H9 (cell line): Measurements from ENCODE around the gene SMPD4. TPM values are rescaled to one million over a fixed set of nuclear protein-coding genes. Genes with fewer than 3 reads are reported as not detected.
A peak's percentile ranks its signal among the peaks of the same experiment; 100 is the strongest.
"Not testable (repeated sequence)": the region's sequence is repeated elsewhere in the genome, so short reads cannot be mapped to it uniquely, and the experiment has no call there.

ENCODE experiments used
- DNase-seq: peaks from one replicate; pipeline ENCODE4 v3.0.0-alpha.2; 2017
- H2AFZ ChIP-seq: one replicate; pipeline ENCODE4 v1.6.1; 2013; ENCODE audit warnings: mild to moderate bottlenecking, low read length, control low read depth, moderate library complexity
- H2AK5ac ChIP-seq: 2 replicates; pipeline ENCODE4 v1.6.1; 2013; ENCODE audit warnings: low read length, control low read depth, mixed read lengths; ENCODE audit not compliant: insufficient read length
- H2BK120ac ChIP-seq: one replicate; pipeline ENCODE4 v1.6.1; 2013; ENCODE audit warnings: low read depth, mild to moderate bottlenecking, low read length, control low read depth, inconsistent platforms; ENCODE audit not compliant: poor library complexity, severe bottlenecking
- H2BK12ac ChIP-seq: 2 replicates; pipeline ENCODE4 v1.6.1; 2013; ENCODE audit warnings: low read length, control low read depth, mixed read lengths, low read depth; ENCODE audit not compliant: insufficient read length
- H2BK15ac ChIP-seq: 2 replicates; pipeline ENCODE4 v1.6.1; 2013; ENCODE audit warnings: low read depth, low read length, control low read depth
- H2BK20ac ChIP-seq: one replicate; pipeline ENCODE4 v1.6.1; 2013; ENCODE audit warnings: low read depth, mild to moderate bottlenecking, low read length, control low read depth, inconsistent platforms; ENCODE audit not compliant: poor library complexity, severe bottlenecking
- H2BK5ac ChIP-seq: 2 replicates; pipeline ENCODE4 v1.6.1; 2013; ENCODE audit warnings: low read length, control low read depth, mixed read lengths; ENCODE audit not compliant: insufficient read length
- H3K14ac ChIP-seq: 2 replicates; pipeline ENCODE4 v1.6.1; 2013; ENCODE audit warnings: low read length, control low read depth; ENCODE audit not compliant: insufficient read depth
- H3K18ac ChIP-seq: 2 replicates; pipeline ENCODE4 v1.6.1; 2013; ENCODE audit warnings: low read depth, mild to moderate bottlenecking, mixed read lengths, low read length, control low read depth; ENCODE audit not compliant: insufficient read length
- H3K23ac ChIP-seq: 2 replicates; pipeline ENCODE4 v1.6.1; 2013; ENCODE audit warnings: low read length, control low read depth, mixed read lengths, low read depth; ENCODE audit not compliant: insufficient read length
- H3K23me2 ChIP-seq: 2 replicates; pipeline ENCODE4 v1.6.1; 2013; ENCODE audit warnings: low read depth, mild to moderate bottlenecking, mixed read lengths, low read length, control low read depth; ENCODE audit not compliant: insufficient read length, poor library complexity, severe bottlenecking
- H3K27ac ChIP-seq: 2 replicates; pipeline ENCODE4 v1.5.1; 2013; ENCODE audit warnings: low read length, control low read depth, mixed read lengths, low read depth; ENCODE audit not compliant: insufficient read length
- H3K27me3 ChIP-seq: 2 replicates; pipeline ENCODE4 v1.6.1; 2013; ENCODE audit warnings: low read length, control low read depth, inconsistent platforms; ENCODE audit not compliant: insufficient read depth
- H3K4ac ChIP-seq: 2 replicates; pipeline ENCODE4 v1.6.1; 2013; ENCODE audit warnings: low read depth, mild to moderate bottlenecking, control low read depth, inconsistent platforms, low read length, moderate library complexity
- H3K4me1 ChIP-seq: 2 replicates; pipeline ENCODE4 v1.6.1; 2013; ENCODE audit warnings: low read length, control low read depth, inconsistent platforms; ENCODE audit not compliant: insufficient read depth
- H3K4me2 ChIP-seq: 2 replicates; pipeline ENCODE4 v1.6.1; 2013; ENCODE audit warnings: low read length, control low read depth, mixed read lengths; ENCODE audit not compliant: insufficient read length, insufficient read depth
- H3K56ac ChIP-seq: 2 replicates; pipeline ENCODE4 v1.6.1; 2013; ENCODE audit warnings: low read depth, mild to moderate bottlenecking, mixed read lengths, low read length, control low read depth; ENCODE audit not compliant: insufficient read length
- H3K79me1 ChIP-seq: 2 replicates; pipeline ENCODE4 v1.6.1; 2013; ENCODE audit warnings: low read depth, mild to moderate bottlenecking, moderate library complexity, low read length, control low read depth, inconsistent platforms; ENCODE audit not compliant: insufficient read depth, poor library complexity, severe bottlenecking
- H3K79me2 ChIP-seq: 2 replicates; pipeline ENCODE4 v1.6.1; 2013; ENCODE audit warnings: low read length, control low read depth, inconsistent platforms; ENCODE audit not compliant: insufficient read depth
- H3K9ac ChIP-seq: 2 replicates; pipeline ENCODE4 v1.6.1; 2013; ENCODE audit warnings: low read length, control low read depth, mixed read lengths; ENCODE audit not compliant: insufficient read length; ENCODE audit errors: extremely low read depth
- H3K9me3 ChIP-seq: one replicate; pipeline ENCODE4 v1.6.1; 2013; ENCODE audit warnings: low read depth, low read length, inconsistent platforms; ENCODE audit not compliant: control insufficient read depth
- H3T11ph ChIP-seq: one replicate; pipeline ENCODE4 v1.6.1; 2013; ENCODE audit warnings: mild to moderate bottlenecking, low read length, control low read depth, inconsistent platforms
- H4K20me1 ChIP-seq: one replicate; pipeline ENCODE4 v1.6.1; 2013; ENCODE audit not compliant: control insufficient read depth, insufficient read length, insufficient read depth
- H4K5ac ChIP-seq: 2 replicates; pipeline ENCODE4 v1.6.1; 2013; ENCODE audit warnings: low read depth, mild to moderate bottlenecking, mixed read lengths, low read length, control low read depth; ENCODE audit not compliant: insufficient read length
- H4K8ac ChIP-seq: replicated peaks from 2 replicates; pipeline ENCODE4 v1.6.1; 2013; ENCODE audit warnings: low read length, control low read depth, mixed read lengths, low read depth; ENCODE audit not compliant: insufficient read length
- H4K91ac ChIP-seq: 2 replicates; pipeline ENCODE4 v1.6.1; 2013; ENCODE audit warnings: low read depth, mild to moderate bottlenecking, moderate library complexity, mixed read lengths, low read length, control low read depth; ENCODE audit not compliant: insufficient read length
- H3K27ac Mint-ChIP-seq, 3 experiments: 2 replicates in 2 of 3; 3 replicates in 1 of 3; pipeline ENCODE4 v1.8.0; 2020 to 2021; ENCODE audit warnings: mixed read lengths in 3 of 3, mild to moderate bottlenecking in 1 of 3, moderate library complexity in 1 of 3
- H3K27me3 Mint-ChIP-seq: 2 replicates; pipeline ENCODE4 v1.8.0; 2021; ENCODE audit warnings: low read depth, mild to moderate bottlenecking, moderate library complexity, mixed read lengths
- H3K36me3 Mint-ChIP-seq, 3 experiments: 2 replicates in 2 of 3; 3 replicates in 1 of 3; pipeline ENCODE4 v1.8.0; 2020 to 2021; ENCODE audit warnings: low read depth in 3 of 3, mixed read lengths in 3 of 3; ENCODE audit not compliant: insufficient read depth in 1 of 3
- H3K4me1 Mint-ChIP-seq, 2 experiments: 2 replicates each; pipeline ENCODE4 v1.8.0; 2020; ENCODE audit warnings: mixed read lengths in 2 of 2
- H3K4me3 Mint-ChIP-seq, 2 experiments: 2 replicates in 1 of 2; 3 replicates in 1 of 2; pipeline ENCODE4 v1.8.0; 2020 to 2021; ENCODE audit warnings: mild to moderate bottlenecking in 2 of 2, mixed read lengths in 2 of 2, moderate library complexity in 1 of 2
- H3K9me3 Mint-ChIP-seq, 2 experiments: 2 replicates in 1 of 2; 3 replicates in 1 of 2; pipeline ENCODE4 v1.8.0; 2020; ENCODE audit warnings: mild to moderate bottlenecking in 2 of 2, mixed read lengths in 2 of 2, moderate library complexity in 1 of 2
- WGBS: extraction: QIAGEN DNeasy Blood & Tissue Kit; methylation state at CpG from one replicate; pipeline ENCODE4 v1.1.7; 2013; ENCODE audit warnings: missing lambda C conversion rate, low lambda C conversion rate, mixed read lengths; ENCODE audit not compliant: insufficient read length; ENCODE audit errors: extremely low coverage; 5-methylcytosine and 5-hydroxymethylcytosine counted together
- total RNA-seq: library from RNA; stranded (reverse); gene quantifications from 2 replicates; pipeline ENCODE4 v1.2.1, GENCODE V29; 2021

Gene SMPD4
- total RNA-seq, 1 experiment from 2014 or later = 105 TPM

GRCh38 chr2:130120924-130121323 is 60.5 kb downstream of the SMPD4 start:
- DNase-seq, H3K36me3 Mint-ChIP-seq, H3K9me3 ChIP-seq: not testable (repeated sequence)

GRCh38 chr2:130102597-130103363 is 78.6 kb downstream of the SMPD4 start:
- not testable (repeated sequence) for H3K79me1 ChIP-seq, H4K8ac ChIP-seq, H3K9me3 ChIP-seq, H3K23ac ChIP-seq, H2BK15ac ChIP-seq, H3K79me2 ChIP-seq, H2AK5ac ChIP-seq, H3K36me3 Mint-ChIP-seq, H2BK5ac ChIP-seq, H3K9ac ChIP-seq, H2AFZ ChIP-seq, H3K4ac ChIP-seq, H3K4me2 ChIP-seq, H4K91ac ChIP-seq, H3K27ac ChIP-seq, H3K14ac ChIP-seq, H2BK20ac ChIP-seq, H2BK120ac ChIP-seq, H3K56ac ChIP-seq, H3K27me3 ChIP-seq, H3K9me3 Mint-ChIP-seq, H2BK12ac ChIP-seq, H3K4me3 Mint-ChIP-seq, H3K18ac ChIP-seq, H4K20me1 ChIP-seq, H4K5ac ChIP-seq, H3K27me3 Mint-ChIP-seq, H3T11ph ChIP-seq, H3K4me1 ChIP-seq, H3K4me1 Mint-ChIP-seq, H3K23me2 ChIP-seq
- DNase-seq = peak; percentile 18
- H3K27ac Mint-ChIP-seq = peak overlapping the region in 2 of 3 experiments; percentile 56 to 94; a peak in 3 of 7 replicates
- WGBS = no CpG with 5 or more reads among the region's 8 CpGs

More at GRCh38 chr2:130120924-130121323, 60.5 kb downstream of the SMPD4 start:
- not testable (repeated sequence) for H2BK120ac ChIP-seq, H3K23ac ChIP-seq, H2AK5ac ChIP-seq, H2BK15ac ChIP-seq, H3K18ac ChIP-seq, H3K4me2 ChIP-seq, H3T11ph ChIP-seq, H2BK12ac ChIP-seq, H3K79me1 ChIP-seq, H3K14ac ChIP-seq, H2AFZ ChIP-seq, H3K56ac ChIP-seq, H3K9me3 Mint-ChIP-seq, H4K8ac ChIP-seq, H3K9ac ChIP-seq, H2BK20ac ChIP-seq, H4K91ac ChIP-seq, H3K27me3 ChIP-seq, H3K4me1 Mint-ChIP-seq, H3K23me2 ChIP-seq, H3K4ac ChIP-seq, H4K20me1 ChIP-seq, H3K27ac ChIP-seq, H3K27ac Mint-ChIP-seq, H4K5ac ChIP-seq, H3K4me3 Mint-ChIP-seq, H3K4me1 ChIP-seq, H3K27me3 Mint-ChIP-seq, H3K79me2 ChIP-seq, H2BK5ac ChIP-seq
- WGBS = no CpG with 5 or more reads among the region's 45 CpGs
